ENCODE measurements around the gene KLHL29.

DNA sequence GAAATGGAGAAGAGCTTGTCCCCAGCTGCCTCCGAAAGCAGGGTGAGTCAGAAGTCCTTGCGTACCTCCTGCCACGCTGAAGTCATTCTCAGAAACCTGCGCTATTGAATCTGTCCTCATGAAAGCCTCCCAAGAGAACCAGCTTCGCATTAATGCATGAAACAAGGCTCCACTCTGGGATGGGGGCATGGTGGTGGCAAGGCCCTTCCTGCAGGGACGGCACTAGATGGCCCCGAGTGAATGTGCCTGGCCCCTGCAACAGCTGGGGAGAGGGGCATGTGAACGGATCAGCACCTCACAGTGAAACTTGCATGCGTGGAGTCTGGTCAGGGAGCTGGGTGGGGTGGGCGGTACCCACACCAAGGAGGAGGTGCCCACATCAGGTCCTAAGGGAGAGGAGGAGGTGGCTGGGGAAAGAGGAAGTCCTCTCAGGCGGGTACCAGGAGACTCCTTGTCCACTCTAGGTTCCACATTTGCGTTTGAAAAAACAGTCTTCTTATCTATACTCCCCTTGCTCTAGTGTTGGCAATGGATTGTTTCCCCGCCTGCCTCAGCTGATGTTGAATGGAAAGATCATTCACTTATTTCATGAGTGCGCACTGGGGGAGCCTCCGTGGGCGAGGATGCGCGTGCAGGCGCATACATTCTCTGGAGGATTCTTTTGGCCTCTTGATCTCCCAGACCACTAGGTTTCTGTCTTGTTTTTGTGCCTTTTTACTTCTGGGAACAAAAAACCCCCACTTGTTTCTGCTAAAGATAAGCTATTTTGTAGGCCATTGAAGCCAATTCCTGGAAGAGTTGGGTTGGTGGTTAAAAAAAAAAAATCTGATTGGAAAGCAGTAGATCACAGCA lies 104.7 kb downstream of the KLHL29 start:
- TF ChIP-seq, protein P1, sequence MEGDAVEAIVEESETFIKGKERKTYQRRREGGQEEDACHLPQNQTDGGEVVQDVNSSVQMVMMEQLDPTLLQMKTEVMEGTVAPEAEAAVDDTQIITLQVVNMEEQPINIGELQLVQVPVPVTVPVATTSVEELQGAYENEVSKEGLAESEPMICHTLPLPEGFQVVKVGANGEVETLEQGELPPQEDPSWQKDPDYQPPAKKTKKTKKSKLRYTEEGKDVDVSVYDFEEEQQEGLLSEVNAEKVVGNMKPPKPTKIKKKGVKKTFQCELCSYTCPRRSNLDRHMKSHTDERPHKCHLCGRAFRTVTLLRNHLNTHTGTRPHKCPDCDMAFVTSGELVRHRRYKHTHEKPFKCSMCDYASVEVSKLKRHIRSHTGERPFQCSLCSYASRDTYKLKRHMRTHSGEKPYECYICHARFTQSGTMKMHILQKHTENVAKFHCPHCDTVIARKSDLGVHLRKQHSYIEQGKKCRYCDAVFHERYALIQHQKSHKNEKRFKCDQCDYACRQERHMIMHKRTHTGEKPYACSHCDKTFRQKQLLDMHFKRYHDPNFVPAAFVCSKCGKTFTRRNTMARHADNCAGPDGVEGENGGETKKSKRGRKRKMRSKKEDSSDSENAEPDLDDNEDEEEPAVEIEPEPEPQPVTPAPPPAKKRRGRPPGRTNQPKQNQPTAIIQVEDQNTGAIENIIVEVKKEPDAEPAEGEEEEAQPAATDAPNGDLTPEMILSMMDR (IDR thresholded peaks at IDR 0.05; ENCODE audit: poor library complexity, severe bottlenecking): no peak
- TF ChIP-seq, protein P2, sequence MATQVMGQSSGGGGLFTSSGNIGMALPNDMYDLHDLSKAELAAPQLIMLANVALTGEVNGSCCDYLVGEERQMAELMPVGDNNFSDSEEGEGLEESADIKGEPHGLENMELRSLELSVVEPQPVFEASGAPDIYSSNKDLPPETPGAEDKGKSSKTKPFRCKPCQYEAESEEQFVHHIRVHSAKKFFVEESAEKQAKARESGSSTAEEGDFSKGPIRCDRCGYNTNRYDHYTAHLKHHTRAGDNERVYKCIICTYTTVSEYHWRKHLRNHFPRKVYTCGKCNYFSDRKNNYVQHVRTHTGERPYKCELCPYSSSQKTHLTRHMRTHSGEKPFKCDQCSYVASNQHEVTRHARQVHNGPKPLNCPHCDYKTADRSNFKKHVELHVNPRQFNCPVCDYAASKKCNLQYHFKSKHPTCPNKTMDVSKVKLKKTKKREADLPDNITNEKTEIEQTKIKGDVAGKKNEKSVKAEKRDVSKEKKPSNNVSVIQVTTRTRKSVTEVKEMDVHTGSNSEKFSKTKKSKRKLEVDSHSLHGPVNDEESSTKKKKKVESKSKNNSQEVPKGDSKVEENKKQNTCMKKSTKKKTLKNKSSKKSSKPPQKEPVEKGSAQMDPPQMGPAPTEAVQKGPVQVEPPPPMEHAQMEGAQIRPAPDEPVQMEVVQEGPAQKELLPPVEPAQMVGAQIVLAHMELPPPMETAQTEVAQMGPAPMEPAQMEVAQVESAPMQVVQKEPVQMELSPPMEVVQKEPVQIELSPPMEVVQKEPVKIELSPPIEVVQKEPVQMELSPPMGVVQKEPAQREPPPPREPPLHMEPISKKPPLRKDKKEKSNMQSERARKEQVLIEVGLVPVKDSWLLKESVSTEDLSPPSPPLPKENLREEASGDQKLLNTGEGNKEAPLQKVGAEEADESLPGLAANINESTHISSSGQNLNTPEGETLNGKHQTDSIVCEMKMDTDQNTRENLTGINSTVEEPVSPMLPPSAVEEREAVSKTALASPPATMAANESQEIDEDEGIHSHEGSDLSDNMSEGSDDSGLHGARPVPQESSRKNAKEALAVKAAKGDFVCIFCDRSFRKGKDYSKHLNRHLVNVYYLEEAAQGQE (IDR thresholded peaks at IDR 0.05; ENCODE audit: borderline replicate concordance): no peak
